ENCODE data around the gene ZNF101. TPM values are rescaled to one million over a fixed set of nuclear protein-coding genes. Genes with fewer than 3 reads are reported as not detected.

Gene ZNF101
- total RNA-seq, 1 donor from 2014 or later = 8.3 TPM

DNA sequence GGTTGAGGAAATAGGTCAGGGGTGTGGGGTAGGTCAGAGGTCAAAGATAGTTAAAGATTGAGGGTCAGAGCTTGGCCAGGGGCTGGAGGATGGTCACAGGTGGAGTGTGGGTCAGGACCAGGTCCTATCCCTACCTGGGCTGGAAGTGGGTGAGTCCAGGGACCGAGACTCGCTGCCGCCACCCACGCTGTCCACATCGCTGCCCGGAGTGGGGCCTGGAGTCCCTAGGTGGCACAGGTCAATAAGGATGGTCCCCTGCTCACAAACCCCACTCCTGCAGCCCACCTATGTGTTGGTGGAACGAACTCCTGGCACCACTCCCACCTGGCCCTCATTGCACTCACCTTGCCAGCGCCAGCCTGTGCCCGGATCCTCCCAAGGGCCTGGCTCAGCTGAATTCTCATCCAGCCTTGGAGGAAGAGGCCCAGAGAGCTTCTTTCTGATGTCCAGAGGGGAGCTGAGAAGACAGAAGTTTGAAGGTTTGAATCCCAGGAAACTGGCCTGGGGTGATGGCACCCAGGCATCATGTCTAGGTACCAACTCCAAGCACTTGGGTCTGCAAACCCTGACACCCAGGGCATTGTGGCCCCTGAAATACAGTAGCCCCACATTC lies 32.0 kb upstream of the ZNF101 start:
- no peak overlapping the region for H3K4me3 Mint-ChIP-seq
- H3K4me1 Mint-ChIP-seq = no peaks in the 10 kb centered on the region
- H3K27me3 Mint-ChIP-seq (ENCODE audit: low read depth) = no peaks in the 10 kb centered on the region
- no peak overlapping the region for H3K27ac Mint-ChIP-seq
- peaks cover 25% of the 10 kb centered on the region for H3K36me3 Mint-ChIP-seq
- DNase-seq (ENCODE audit: low spot score in 2 of 2, unreplicated experiment in 2 of 2) = no peak
- H3K9me3 Mint-ChIP-seq = no peaks in the 10 kb centered on the region
- TF ChIP-seq, protein P1, sequence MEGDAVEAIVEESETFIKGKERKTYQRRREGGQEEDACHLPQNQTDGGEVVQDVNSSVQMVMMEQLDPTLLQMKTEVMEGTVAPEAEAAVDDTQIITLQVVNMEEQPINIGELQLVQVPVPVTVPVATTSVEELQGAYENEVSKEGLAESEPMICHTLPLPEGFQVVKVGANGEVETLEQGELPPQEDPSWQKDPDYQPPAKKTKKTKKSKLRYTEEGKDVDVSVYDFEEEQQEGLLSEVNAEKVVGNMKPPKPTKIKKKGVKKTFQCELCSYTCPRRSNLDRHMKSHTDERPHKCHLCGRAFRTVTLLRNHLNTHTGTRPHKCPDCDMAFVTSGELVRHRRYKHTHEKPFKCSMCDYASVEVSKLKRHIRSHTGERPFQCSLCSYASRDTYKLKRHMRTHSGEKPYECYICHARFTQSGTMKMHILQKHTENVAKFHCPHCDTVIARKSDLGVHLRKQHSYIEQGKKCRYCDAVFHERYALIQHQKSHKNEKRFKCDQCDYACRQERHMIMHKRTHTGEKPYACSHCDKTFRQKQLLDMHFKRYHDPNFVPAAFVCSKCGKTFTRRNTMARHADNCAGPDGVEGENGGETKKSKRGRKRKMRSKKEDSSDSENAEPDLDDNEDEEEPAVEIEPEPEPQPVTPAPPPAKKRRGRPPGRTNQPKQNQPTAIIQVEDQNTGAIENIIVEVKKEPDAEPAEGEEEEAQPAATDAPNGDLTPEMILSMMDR (IDR thresholded peaks at IDR 0.05; ENCODE audit: unreplicated experiment) = no peak

DNA sequence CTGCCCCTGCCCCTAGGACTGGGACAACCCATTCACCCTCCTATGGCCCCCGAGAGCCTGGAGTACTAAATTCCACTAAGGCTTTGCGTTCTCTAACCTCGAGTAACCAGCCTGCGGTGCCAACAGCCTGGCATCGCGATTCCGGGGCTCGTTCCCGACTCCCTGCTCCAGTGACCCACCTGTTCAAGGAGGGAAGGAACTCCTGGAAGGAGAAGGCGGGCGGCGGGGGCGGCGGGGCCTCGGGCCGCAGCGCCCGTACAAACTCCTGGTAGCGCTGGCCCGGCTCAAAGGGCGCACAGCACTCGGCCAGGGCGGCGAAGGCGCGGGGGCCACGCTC lies 31.5 kb upstream of the ZNF101 start:
- Mint-ChIP-seq H3K4me3 (no peak overlapping the region), H3K9me3 (no peaks in the 10 kb centered on the region), H3K36me3 (peaks cover 25% of the 10 kb centered on the region), H3K27ac (no peak overlapping the region), H3K27me3 (ENCODE audit: low read depth) (no peaks in the 10 kb centered on the region), H3K4me1 (peaks cover 3% of the 10 kb centered on the region)
- DNase-seq (ENCODE audit: low spot score in 2 of 2, unreplicated experiment in 2 of 2) = no peak
- TF ChIP-seq, protein P1 (IDR thresholded peaks at IDR 0.05; ENCODE audit: unreplicated experiment) = no peak

DNA sequence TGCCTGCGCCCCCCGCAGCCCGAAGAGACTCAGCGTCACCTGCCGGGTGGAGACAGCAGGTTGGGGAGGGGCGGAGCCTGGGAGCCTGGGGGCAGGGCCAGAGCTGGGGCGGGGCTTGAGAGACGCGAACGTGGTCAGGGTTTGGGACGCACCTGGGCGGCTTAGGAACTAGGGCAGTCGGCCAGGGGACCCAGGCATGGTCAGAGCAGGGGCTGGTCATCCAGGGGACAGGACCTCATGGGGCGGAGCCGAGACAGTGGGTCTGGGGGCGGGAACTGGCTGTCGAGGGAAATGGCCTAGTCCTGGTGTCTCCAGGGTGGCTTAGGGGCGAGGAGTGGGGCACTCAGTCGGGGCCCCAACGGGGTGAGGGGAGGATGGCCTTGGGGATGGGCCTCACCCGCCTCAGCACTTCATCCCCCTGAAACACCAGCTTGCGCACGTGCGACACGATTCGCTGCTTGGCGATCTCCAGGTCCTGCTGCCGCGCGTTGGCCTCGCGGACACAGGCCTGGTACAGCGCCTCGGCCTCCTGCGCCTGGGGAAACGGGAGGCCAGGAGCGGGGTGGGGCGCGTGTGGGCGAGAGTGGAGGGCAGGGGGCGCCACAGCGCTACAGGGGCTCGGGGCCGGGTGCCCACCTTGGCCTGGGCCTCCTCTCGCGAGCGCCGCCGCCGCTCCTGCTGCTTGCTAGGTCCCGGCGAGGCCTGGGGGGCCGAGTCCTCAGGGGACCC lies 31.0 kb upstream of the ZNF101 start:
- Mint-ChIP-seq H3K27me3 (ENCODE audit: low read depth) (no peaks in the 10 kb centered on the region), H3K4me1 (peaks cover 8% of the 10 kb centered on the region), H3K9me3 (no peaks in the 10 kb centered on the region), H3K4me3 (no peak overlapping the region), H3K36me3 (peaks cover 20% of the 10 kb centered on the region), H3K27ac (no peak overlapping the region)
- TF ChIP-seq, protein P1 (IDR thresholded peaks at IDR 0.05; ENCODE audit: unreplicated experiment) = no peak
- DNase-seq (ENCODE audit: low spot score in 2 of 2, unreplicated experiment in 2 of 2) = no peak

DNA sequence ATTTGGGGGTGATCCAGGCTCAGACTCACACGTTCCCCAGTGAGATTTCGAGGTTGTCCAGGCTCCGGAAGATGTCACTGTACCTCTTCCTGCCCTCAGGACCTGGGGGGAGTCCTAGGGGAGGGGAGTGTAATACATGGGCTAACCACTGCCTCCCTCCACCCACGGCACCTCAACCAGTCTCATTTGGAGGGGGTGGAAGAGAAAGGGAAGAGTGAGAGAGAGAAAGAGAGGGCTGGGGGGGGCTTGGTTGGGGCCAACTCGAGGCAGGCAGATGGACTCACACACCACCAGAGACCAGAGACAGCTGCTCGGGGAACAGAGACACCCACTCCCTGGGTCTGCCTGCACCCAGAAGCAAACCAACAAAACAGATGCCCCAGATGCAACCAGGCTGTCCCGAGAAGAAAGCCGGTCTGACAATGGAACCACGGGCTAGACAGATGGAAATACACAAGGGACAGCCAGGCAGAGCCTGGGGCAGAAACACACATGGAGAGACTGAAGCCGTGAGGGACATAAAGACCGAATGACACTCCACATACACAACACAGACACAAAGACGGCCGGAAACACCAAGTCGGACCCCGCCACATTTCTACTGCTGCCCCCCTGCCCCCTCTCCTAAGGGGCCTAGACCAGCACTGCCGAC lies 26.0 kb upstream of the ZNF101 start:
- TF ChIP-seq, protein P1 (IDR thresholded peaks at IDR 0.05; ENCODE audit: unreplicated experiment) = no peak
- H3K27ac Mint-ChIP-seq = peak overlapping the region; percentile 73
- H3K27me3 Mint-ChIP-seq (ENCODE audit: low read depth) = no peaks in the 10 kb centered on the region
- peaks cover 14% of the 10 kb centered on the region for H3K4me1 Mint-ChIP-seq
- H3K4me3 Mint-ChIP-seq = peak overlapping the region; percentile 96
- H3K36me3 Mint-ChIP-seq = peaks cover 6% of the 10 kb centered on the region
- no peak for DNase-seq (ENCODE audit: low spot score in 2 of 2, unreplicated experiment in 2 of 2)
- H3K9me3 Mint-ChIP-seq = no peaks in the 10 kb centered on the region

DNA sequence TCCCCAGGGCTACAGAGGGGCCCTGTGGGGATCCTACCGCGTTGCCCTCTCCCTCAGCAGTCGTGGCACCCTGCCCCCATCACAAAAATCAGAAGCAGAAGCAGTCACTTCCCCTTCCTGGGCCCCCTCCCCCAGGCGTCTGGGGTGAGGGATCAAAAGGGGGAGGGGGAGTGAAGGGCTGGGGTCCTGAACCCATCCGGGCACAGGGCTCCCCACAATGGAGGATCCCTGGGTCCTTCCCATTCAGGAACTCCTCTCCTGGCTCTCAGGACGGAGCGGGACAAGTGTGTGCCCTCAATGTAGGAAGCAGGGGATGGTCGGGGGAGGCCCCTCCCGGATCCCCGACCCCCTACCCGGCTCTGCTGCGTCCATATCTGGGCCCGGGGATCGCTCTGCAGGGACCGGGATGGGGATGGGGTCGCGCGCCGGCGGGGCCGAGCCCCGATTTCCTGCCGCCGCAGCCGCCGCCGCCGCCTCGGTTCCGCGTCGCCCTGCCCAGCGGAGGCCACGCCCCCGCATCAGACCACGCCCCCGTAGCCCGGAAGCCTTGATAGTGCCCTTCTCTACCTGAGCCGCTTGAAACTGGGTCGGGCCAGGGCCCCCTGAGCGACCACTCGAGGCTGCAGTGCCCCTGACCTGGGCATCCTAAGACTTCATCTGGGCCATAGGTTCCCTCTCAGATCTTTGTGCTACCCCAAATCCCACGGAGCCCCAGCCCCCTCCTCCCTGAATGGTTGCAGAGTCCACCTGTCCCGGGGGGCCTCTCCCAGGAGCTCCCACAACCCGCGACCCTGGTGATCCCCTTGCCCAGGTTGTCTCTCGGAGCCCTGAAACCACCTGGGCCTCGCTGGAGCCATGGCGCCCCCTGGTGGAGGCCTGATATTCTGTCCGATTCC lies 25.2 kb upstream of the ZNF101 start, which contains the start of gene GMIP:
Gene GMIP, minus strand, starts transcription at position 500 of the 896 bp plus-strand sequence. Its CDS starts 128 bp downstream, at position 372.
- TF ChIP-seq, protein P1 (IDR thresholded peaks at IDR 0.05; ENCODE audit: unreplicated experiment) = peak; percentile 96
- Mint-ChIP-seq H3K9me3 (no peaks in the 10 kb centered on the region), H3K27ac (peak within 1 kb of the TSS; percentile 88), H3K4me3 (peak within 1 kb of the TSS; percentile 96), H3K36me3 (peaks cover 8% of the 10 kb centered on the region), H3K4me1 (peaks cover 14% of the 10 kb centered on the region), H3K27me3 (ENCODE audit: low read depth) (no peaks in the 10 kb centered on the region)
- peak; percentile 65 to 87 for DNase-seq (ENCODE audit: low spot score in 2 of 2, unreplicated experiment in 2 of 2)

Data from mesothelial cell of epicardium (in vitro differentiated cells).